Breast epithelium (tissue), 4 donors: ENCODE measurements around the gene PTPRCAP. TPM values are rescaled to one million over a fixed set of nuclear protein-coding genes. Genes with fewer than 3 reads are reported as not detected.

ENCODE experiments used
- DNase-seq, 2 donors: peaks; one replicate each; pipeline ENCODE4 v3.0.0-alpha.2; 2019; ENCODE audit warnings: low spot score in 2 of 2
- H3K27ac ChIP-seq, 2 donors: fragments of 200-600 bp; sonication (generic) in 1 of 2; one replicate each; pipeline ENCODE4 v1.5.1; 2016 to 2019; ENCODE audit warnings: mild to moderate bottlenecking in 1 of 2
- H3K27me3 ChIP-seq, 2 donors: fragments of 200-600 bp; sonication (generic) in 1 of 2; one replicate each; pipeline versions ENCODE4 v1.5.1 to v1.6.0; 2017 to 2019; ENCODE audit warnings: control low read depth in 1 of 2, mild to moderate bottlenecking in 1 of 2
- H3K36me3 ChIP-seq: fragments of 200-600 bp; one replicate; pipeline ENCODE4 v1.5.1; 2019
- H3K4me1 ChIP-seq, 2 donors: fragments of 200-600 bp; sonication (generic); one replicate each; pipeline ENCODE4 v1.5.1; 2016 to 2019; ENCODE audit warnings: control low read depth in 1 of 2
- H3K4me3 ChIP-seq, 3 donors: fragments of 200-600 bp; sonication (generic); 1 replicate in 2 of 3; 2 replicates in 1 of 3; pipeline ENCODE4 v1.5.1; 2016 to 2019; ENCODE audit warnings: mild to moderate bottlenecking in 3 of 3, moderate library complexity in 2 of 3
- H3K9me3 ChIP-seq, 2 donors: fragments of 200-600 bp; sonication (generic) in 1 of 2; one replicate each; pipeline ENCODE4 v1.5.1; 2016 to 2019; ENCODE audit warnings: control low read depth in 1 of 2
- CTCF ChIP-seq, 3 donors: fragments of 450-650 bp; IDR thresholded peaks; one replicate each; pipeline ENCODE4 v1.5.1; 2016 to 2017; ENCODE audit warnings: antibody characterized with exemption in 3 of 3, mild to moderate bottlenecking in 3 of 3, moderate library complexity in 3 of 3
- POLR2A ChIP-seq: fragments of 450-650 bp; IDR thresholded peaks from one replicate; pipeline ENCODE4 v1.6.1; 2016; ENCODE audit warnings: antibody characterized with exemption, mild to moderate bottlenecking, moderate library complexity
- POLR2AphosphoS5 ChIP-seq, 3 donors: sonication (generic); formaldehyde crosslinking; IDR thresholded peaks; one replicate each; pipeline ENCODE4 v1.6.1; 2017; ENCODE audit warnings: antibody characterized with exemption in 3 of 3
- intact Hi-C: fragments of 100-400 bp; cut with DNase I; formaldehyde crosslinking; loops from one replicate; pipeline ENCODE4 v1.15.1; 2023; ENCODE audit warnings: low total_unique reads
- total RNA-seq, 3 donors: library from RNA; depleted of rRNA; stranded (reverse); fragments of >200 nt; gene quantifications; one replicate each; pipeline ENCODE4 v1.1.0, GENCODE V29; 2016

PTPRCAP gene
- total RNA-seq, 3 donors from 2014 or later, result 2.1 to 9.2 (median 8.0) TPM

GRCh38 chr11:67400251-67400941 lies 37.1 kb downstream of the PTPRCAP start:
- DNase-seq, result no peak
- Histone ChIP-seq H3K27ac (peak overlapping the region; percentile 92 to 97), H3K9me3 (no peaks in the 10 kb centered on the region), H3K4me1 (peaks cover 12 to 14% of the 10 kb centered on the region in 2 donors), H3K27me3 (no peaks in the 10 kb centered on the region), H3K36me3 (no peaks in the 10 kb centered on the region), H3K4me3 (peak overlapping the region; percentile 88 to 90 (median 90))
- TF ChIP-seq CTCF (IDR thresholded peaks at IDR 0.05) (no peak), POLR2A (no peak), POLR2AphosphoS5 (IDR thresholded peaks at IDR 0.05) (no peak)
- intact Hi-C loops, result no loop called here

GRCh38 chr11:67398661-67399563 lies 38.6 kb downstream of the PTPRCAP start:
- H3K36me3 ChIP-seq, result no peaks in the 10 kb centered on the region
- H3K9me3 ChIP-seq, result no peaks in the 10 kb centered on the region
- H3K4me3 ChIP-seq, result no peak overlapping the region
- no peaks in the 10 kb centered on the region for H3K27me3 ChIP-seq
- H3K27ac ChIP-seq, result peak overlapping the region in 1 of 2 donors; percentile 92
- TF ChIP-seq CTCF (IDR thresholded peaks at IDR 0.05), result no peak
- no peak for TF ChIP-seq POLR2A
- DNase-seq, result no peak
- intact Hi-C loops, result loop anchor here (10.0 kb wide), 1 partner anchor 106 kb away; the partner anchor contains the start of genes CDK2AP2 and PITPNM1
- peaks cover 12 to 14% of the 10 kb centered on the region in 2 donors for H3K4me1 ChIP-seq

- DNase-seq, result no peak
- no peaks in the 10 kb centered on the region for H3K27me3 ChIP-seq
- TF ChIP-seq POLR2AphosphoS5 (IDR thresholded peaks at IDR 0.05) (no peak), CTCF (IDR thresholded peaks at IDR 0.05) (no peak), POLR2A (no peak)
- intact Hi-C loops, result loop anchor here (10.0 kb wide), 1 partner anchor 107 kb away; the partner anchor contains the start of genes CDK2AP2 and PITPNM1
- H3K27ac ChIP-seq, result no peak overlapping the region
- no peaks in the 10 kb centered on the region for H3K36me3 ChIP-seq
- H3K9me3 ChIP-seq, result no peaks in the 10 kb centered on the region
- H3K4me1 ChIP-seq, result peaks cover 12 to 14% of the 10 kb centered on the region in 2 donors
- no peak overlapping the region for H3K4me3 ChIP-seq
Measured at GRCh38 chr11:67397986-67398660, 39.4 kb downstream of the PTPRCAP start.

- Histone ChIP-seq H3K27me3 (no peaks in the 10 kb centered on the region), H3K4me3 (no peak overlapping the region), H3K27ac (no peak overlapping the region), H3K36me3 (no peaks in the 10 kb centered on the region), H3K9me3 (no peaks in the 10 kb centered on the region), H3K4me1 (peaks cover 14 to 16% of the 10 kb centered on the region in 2 donors)
- intact Hi-C loops, result loop anchor here (10.0 kb wide), 1 partner anchor 107 kb away; the partner anchor contains the start of genes CDK2AP2 and PITPNM1
- no peak for TF ChIP-seq CTCF (IDR thresholded peaks at IDR 0.05)
- TF ChIP-seq POLR2AphosphoS5 (IDR thresholded peaks at IDR 0.05), result no peak
- no peak for TF ChIP-seq POLR2A
- DNase-seq, result no peak
Measured at GRCh38 chr11:67397536-67397935, 39.9 kb downstream of the PTPRCAP start.
